Gastrocnemius medialis (tissue), 4 donors: Measurements from ENCODE around the gene PXT1. TPM values are rescaled to one million over a fixed set of nuclear protein-coding genes. Genes with fewer than 3 reads are reported as not detected.

Experiments
- ATAC-seq, 2 donors: fragments of 150-250 bp; one replicate each; pipeline ENCODE4 v1.9.1; 2016
- DNase-seq, 2 donors: peaks; one replicate each; pipeline ENCODE4 v3.0.0-alpha.2; 2019
- H3K27ac ChIP-seq, 4 donors: fragments of 200-600 bp; sonication (generic); 1 replicate in 1 of 4; 2 replicates in 3 of 4; pipeline ENCODE4 v1.5.1; 2016 to 2018; ENCODE audit warnings: mild to moderate bottlenecking in 2 of 4, moderate library complexity in 1 of 4
- H3K27me3 ChIP-seq, 3 donors: fragments of 200-600 bp; sonication (generic) in 2 of 3; 1 replicate in 1 of 3; 2 replicates in 2 of 3; pipeline versions ENCODE4 v1.5.1 to v1.6.0; 2016 to 2019; ENCODE audit warnings: mild to moderate bottlenecking in 1 of 3, moderate library complexity in 1 of 3
- H3K36me3 ChIP-seq, 2 donors: fragments of 200-600 bp; sonication (generic) in 1 of 2; one replicate each; pipeline ENCODE4 v1.5.1; 2017 to 2018
- H3K4me1 ChIP-seq, 2 donors: fragments of 200-600 bp; sonication (generic) in 1 of 2; one replicate each; pipeline ENCODE4 v1.5.1; 2016 to 2017; ENCODE audit warnings: mild to moderate bottlenecking in 2 of 2
- H3K4me3 ChIP-seq, 4 donors: fragments of 200-600 bp; sonication (generic) in 3 of 4; 1 replicate in 1 of 4; 2 replicates in 3 of 4; pipeline ENCODE4 v1.5.1; 2016 to 2019; ENCODE audit warnings: mild to moderate bottlenecking in 2 of 4
- H3K9me3 ChIP-seq, 3 donors: fragments of 200-600 bp; sonication (generic) in 2 of 3; 1 replicate in 1 of 3; 2 replicates in 2 of 3; pipeline ENCODE4 v1.5.1; 2016 to 2019
- CTCF ChIP-seq, 5 experiments: fragments of 450-650 bp in 3 of 5; fragments of 200-600 bp in 2 of 5; sonication (generic) in 2 of 5; IDR thresholded peaks in 4 of 5; conservative IDR thresholded peaks in 1 of 5; 1 replicate in 4 of 5; 2 replicates in 1 of 5; pipeline ENCODE4 v1.5.1; 2016 to 2019; ENCODE audit warnings: antibody characterized with exemption in 5 of 5, mild to moderate bottlenecking in 3 of 5, moderate library complexity in 3 of 5
- POLR2A ChIP-seq, 2 donors: fragments of 450-650 bp; IDR thresholded peaks; one replicate each; pipeline ENCODE4 v1.6.1; 2017; ENCODE audit warnings: antibody characterized with exemption in 2 of 2, mild to moderate bottlenecking in 2 of 2, moderate library complexity in 2 of 2
- in situ Hi-C, 4 donors: fragments of 200-750 bp; cut with MboI; loops; one replicate each; pipeline versions ENCODE4 v1.15.0 to v1.8.0; 2017; ENCODE audit warnings: low sequenced_read_pairs in 4 of 4
- intact Hi-C: fragments of 100-400 bp; cut with DNase I; formaldehyde crosslinking; loops from one replicate; pipeline ENCODE4 v1.15.1; 2023; ENCODE audit warnings: low total_unique reads
- total RNA-seq, 4 donors: library from RNA; depleted of rRNA; stranded (reverse); fragments of >200 nt; gene quantifications; one replicate each; pipeline versions ENCODE4 v1.1.0 to v1.2.3, GENCODE V29; 2016

PXT1 gene
- total RNA-seq, 4 donors from 2014 or later, result not detected

DNA sequence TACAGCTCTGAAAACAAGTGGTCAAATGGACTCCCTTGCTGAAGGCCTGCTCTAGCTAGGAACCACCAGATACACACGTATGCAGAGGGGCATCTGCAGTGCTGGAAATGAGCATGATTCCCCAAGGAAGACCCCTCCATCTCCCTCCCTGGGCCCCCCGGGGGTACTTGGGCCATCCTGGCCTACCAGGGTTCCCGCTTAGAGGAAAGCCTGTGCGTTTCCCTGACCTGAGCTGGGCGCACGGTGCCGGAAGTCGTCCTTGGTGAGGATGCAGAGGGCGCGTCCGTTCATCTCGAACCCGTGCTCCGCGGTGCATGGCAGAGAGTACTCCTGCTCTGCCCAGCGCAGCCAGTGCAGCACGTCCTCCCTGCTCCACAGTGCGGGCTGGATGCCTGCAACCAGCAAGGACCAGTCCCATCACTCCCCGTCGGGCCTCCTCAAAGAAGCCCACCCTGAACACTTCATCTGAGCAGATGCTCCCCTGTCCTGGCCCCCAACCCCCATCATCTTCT, 67.0 kb downstream of the PXT1 start:
- no peaks in the 10 kb centered on the region for H3K27me3 ChIP-seq
- H3K4me3 ChIP-seq, result no peak overlapping the region
- ATAC-seq, result no peak
- DNase-seq, result no peak
- H3K36me3 ChIP-seq, result no peaks in the 10 kb centered on the region
- in situ Hi-C loops (no loop called here), intact Hi-C loops (no loop called here)
- TF ChIP-seq POLR2A (IDR thresholded peaks at IDR 0.05) (no peak), CTCF (IDR thresholded peaks at IDR 0.05 in 4 of 5, conservative IDR thresholded peaks at IDR 0.05 in 1 of 5) (no peak)
- no peaks in the 10 kb centered on the region for H3K4me1 ChIP-seq
- no peaks in the 10 kb centered on the region for H3K9me3 ChIP-seq
- H3K27ac ChIP-seq, result no peak overlapping the region

DNA sequence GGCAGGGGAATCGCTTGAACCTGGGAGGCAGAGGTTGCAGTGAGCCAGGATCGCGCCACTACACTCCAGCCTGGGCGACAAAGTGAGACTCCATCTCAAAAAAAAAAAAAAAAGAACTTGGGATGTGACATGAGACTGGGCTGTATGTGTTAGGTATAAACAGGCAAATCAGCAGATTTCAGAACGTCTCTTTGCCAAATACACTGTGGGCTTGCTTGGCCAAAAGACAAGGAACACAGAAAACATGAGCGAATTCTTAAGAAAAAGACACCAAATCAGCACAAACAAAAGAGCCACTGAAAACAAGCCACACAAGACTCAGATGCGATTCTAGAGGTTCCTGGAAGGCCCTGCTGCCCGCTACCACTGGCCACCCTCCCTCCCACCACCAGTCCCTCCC, 67.7 kb downstream of the PXT1 start:
- TF ChIP-seq CTCF (IDR thresholded peaks at IDR 0.05 in 4 of 5, conservative IDR thresholded peaks at IDR 0.05 in 1 of 5) (no peak), POLR2A (IDR thresholded peaks at IDR 0.05) (no peak)
- ATAC-seq, result no peak
- DNase-seq, result no peak
- no peaks in the 10 kb centered on the region for H3K4me1 ChIP-seq
- no peak overlapping the region for H3K4me3 ChIP-seq
- no peak overlapping the region for H3K27ac ChIP-seq
- in situ Hi-C loops (loop anchor here in 1 of 4 donors (25.0 kb wide), 1 partner anchor 263 kb away; no protein-coding TSS in a partner anchor), intact Hi-C loops (no loop called here)
- no peaks in the 10 kb centered on the region for H3K9me3 ChIP-seq
- H3K36me3 ChIP-seq, result no peaks in the 10 kb centered on the region
- no peaks in the 10 kb centered on the region for H3K27me3 ChIP-seq

GRCh38 chr6:36374194-36374593, 68.5 kb downstream of the PXT1 start:
- in situ Hi-C loops, result loop anchor here in 1 of 4 donors (25.0 kb wide), 1 partner anchor 262 kb away; no protein-coding TSS in a partner anchor
- intact Hi-C loops, result no loop called here
- Histone ChIP-seq H3K4me3 (no peak overlapping the region), H3K9me3 (no peaks in the 10 kb centered on the region), H3K4me1 (peaks cover 3% of the 10 kb centered on the region in 2 donors), H3K27ac (no peak overlapping the region), H3K27me3 (no peaks in the 10 kb centered on the region), H3K36me3 (no peaks in the 10 kb centered on the region)
- TF ChIP-seq CTCF (IDR thresholded peaks at IDR 0.05 in 4 of 5, conservative IDR thresholded peaks at IDR 0.05 in 1 of 5), result no peak
- TF ChIP-seq POLR2A (IDR thresholded peaks at IDR 0.05), result no peak
- ATAC-seq, result no peak
- no peak for DNase-seq

GRCh38 chr6:36373368-36374019, 69.2 kb downstream of the PXT1 start:
- ATAC-seq (no peak), DNase-seq (no peak)
- no peaks in the 10 kb centered on the region for H3K36me3 ChIP-seq
- no peak overlapping the region for H3K27ac ChIP-seq
- no peak overlapping the region for H3K4me3 ChIP-seq
- in situ Hi-C loops, result loop anchor here in 1 of 4 donors (25.0 kb wide), 1 partner anchor 261 kb away; no protein-coding TSS in a partner anchor
- H3K9me3 ChIP-seq, result no peaks in the 10 kb centered on the region
- no peaks in the 10 kb centered on the region for H3K27me3 ChIP-seq
- intact Hi-C loops, result no loop called here
- peaks cover 8 to 10% of the 10 kb centered on the region in 2 donors for H3K4me1 ChIP-seq
- TF ChIP-seq POLR2A (IDR thresholded peaks at IDR 0.05), result no peak
- TF ChIP-seq CTCF (IDR thresholded peaks at IDR 0.05 in 4 of 5, conservative IDR thresholded peaks at IDR 0.05 in 1 of 5), result no peak
